ENCODE measurements around the gene PCBP1. TPM values are rescaled to one million over a fixed set of nuclear protein-coding genes. Genes with fewer than 3 reads are reported as not detected.
"Not testable (repeated sequence)": the region's sequence is repeated elsewhere in the genome, so short reads cannot be mapped to it uniquely, and the experiment has no call there.

Gene PCBP1
- total RNA-seq, 2 experiments from 2014 or later: 417 to 450 TPM

GRCh38 chr2:70049255-70049654 is 38.0 kb upstream of the PCBP1 start:
- Mint-ChIP-seq H3K27me3 (no peaks in the 10 kb centered on the region), H3K4me1 (peaks cover 5% of the 10 kb centered on the region), H3K9me3 (ENCODE audit: low read depth) (no peaks in the 10 kb centered on the region), H3K27ac (no peak overlapping the region), H3K4me3 (no peak overlapping the region), H3K36me3 (ENCODE audit: low read depth) (peaks cover 16% of the 10 kb centered on the region)
- CTCF ChIA-PET: interaction anchor here (0.6 to 2.0 kb wide), 2 partner anchors 12 to 141 kb away, joined by 3 to 6 read pairs; no protein-coding TSS in a partner anchor
- DNase-seq: no peak
- peak; percentile 36 for ATAC-seq
- intact Hi-C loops (cut with DNase I, micrococcal nuclease): no loop called here
- POLR2A ChIA-PET: interaction anchor here (0.6 kb wide), 1 partner anchor 42 kb away, joined by 3 read pairs; no protein-coding TSS in a partner anchor

DNA sequence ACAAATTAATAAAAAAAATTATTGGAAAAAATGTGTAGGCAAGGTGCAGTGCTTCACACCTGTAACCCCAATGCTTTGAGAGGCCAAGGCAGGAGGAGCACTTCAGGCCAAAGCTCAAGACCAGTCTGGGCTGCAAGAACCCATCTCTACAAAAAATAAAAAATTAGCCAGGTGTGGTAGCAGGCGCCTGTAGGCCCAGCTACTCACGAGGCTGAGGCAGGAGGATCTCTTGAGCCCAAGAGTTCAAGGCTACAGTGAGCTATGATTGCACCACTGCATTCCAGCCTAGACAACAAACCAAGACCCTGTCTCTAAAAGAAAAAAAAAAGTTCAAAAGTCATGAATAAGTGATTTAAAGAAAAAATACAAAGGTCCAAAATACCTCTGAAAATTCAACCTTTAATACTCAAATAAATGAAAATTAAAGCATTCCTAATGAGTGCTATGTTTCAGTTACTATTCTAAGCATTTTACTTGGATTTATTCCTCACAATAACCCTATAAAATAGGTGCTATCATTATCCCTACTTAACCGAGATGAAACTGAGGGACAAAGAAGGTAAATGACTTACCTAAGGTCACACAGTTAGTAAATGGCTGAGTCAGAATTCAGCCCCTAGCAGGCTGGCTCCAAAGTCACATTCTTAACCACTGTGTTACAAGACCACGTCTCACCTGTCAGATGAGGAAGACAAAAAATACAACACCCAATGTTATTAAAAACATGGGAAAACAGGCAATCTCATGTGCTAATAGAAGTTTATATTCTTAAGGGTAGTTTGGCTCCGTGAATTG is 36.4 kb upstream of the PCBP1 start:
- H3K27me3 Mint-ChIP-seq: no peaks in the 10 kb centered on the region
- H3K36me3 Mint-ChIP-seq (ENCODE audit: low read depth): peaks cover 19% of the 10 kb centered on the region
- ChIA-PET POLR2A (interaction anchor here (0.6 kb wide), 1 partner anchor 53 kb away, joined by 5 read pairs; no protein-coding TSS in a partner anchor), CTCF (interaction anchor here (1.3 to 2.0 kb wide), 2 partner anchors 10 to 13 kb away, joined by 3 to 6 read pairs; no protein-coding TSS in a partner anchor)
- no peaks in the 10 kb centered on the region for H3K9me3 Mint-ChIP-seq (ENCODE audit: low read depth)
- peaks cover 4% of the 10 kb centered on the region for H3K4me1 Mint-ChIP-seq
- H3K27ac Mint-ChIP-seq: no peak overlapping the region
- ATAC-seq (no peak), DNase-seq (no peak)
- intact Hi-C loops (cut with DNase I, micrococcal nuclease): no loop called here
- H3K4me3 Mint-ChIP-seq: no peak overlapping the region

DNA sequence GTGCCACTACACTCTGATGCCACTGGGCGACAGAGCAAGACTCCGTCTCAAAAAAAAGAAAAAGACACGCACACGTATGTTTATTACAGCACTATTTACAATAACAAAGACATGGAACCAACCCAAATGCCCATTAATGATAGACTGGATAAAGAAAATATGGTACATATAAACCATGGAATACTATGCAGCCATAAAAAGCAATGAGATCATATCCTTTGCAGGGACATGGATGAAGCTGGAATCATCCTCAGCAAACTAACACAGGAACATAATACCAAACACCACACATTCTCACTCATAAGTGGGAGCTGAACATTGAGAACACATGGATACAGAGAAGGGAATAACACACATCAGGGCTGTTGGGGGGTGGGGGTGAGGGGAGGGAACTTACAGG is 32.0 kb upstream of the PCBP1 start:
- ATAC-seq; H3K4me1 Mint-ChIP-seq; POLR2A ChIA-PET; DNase-seq; H3K27ac Mint-ChIP-seq; H3K4me3 Mint-ChIP-seq; intact Hi-C loops (cut with DNase I, micrococcal nuclease); H3K27me3 Mint-ChIP-seq; H3K9me3 Mint-ChIP-seq (ENCODE audit: low read depth); CTCF ChIA-PET: not testable (repeated sequence)
- H3K36me3 Mint-ChIP-seq (ENCODE audit: low read depth): peaks cover 23% of the 10 kb centered on the region

DNA sequence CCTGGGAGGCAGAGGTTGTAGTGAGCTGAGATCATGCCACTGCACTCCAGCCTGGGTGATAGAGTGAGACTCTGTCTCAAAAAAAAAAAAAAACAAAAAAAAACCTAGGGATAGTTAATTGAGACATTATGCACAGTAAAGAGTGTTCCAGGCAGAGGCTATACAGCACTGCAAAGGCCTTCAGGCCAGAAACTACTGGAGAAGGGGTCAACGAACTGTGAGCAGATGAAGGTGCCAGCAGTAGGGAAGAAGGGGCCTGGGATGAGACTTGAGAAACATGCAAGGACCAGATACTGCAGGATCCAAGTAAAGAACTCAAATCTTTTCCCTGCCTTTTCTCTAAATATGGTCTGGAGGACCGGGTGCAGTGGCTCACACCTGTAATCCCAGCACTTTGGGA is 26.0 kb upstream of the PCBP1 start:
- DNase-seq (no peak), ATAC-seq (no peak)
- intact Hi-C loops (cut with DNase I, micrococcal nuclease): no loop called here
- no peaks in the 10 kb centered on the region for H3K4me1 Mint-ChIP-seq
- CTCF ChIA-PET: interaction anchor here (0.6 to 0.8 kb wide), 2 partner anchors 15 to 217 kb away, joined by 3 read pairs; no protein-coding TSS in a partner anchor
- H3K4me3 Mint-ChIP-seq: no peak overlapping the region
- H3K36me3 Mint-ChIP-seq (ENCODE audit: low read depth): peaks cover 23% of the 10 kb centered on the region
- H3K9me3 Mint-ChIP-seq (ENCODE audit: low read depth): no peaks in the 10 kb centered on the region
- no peak overlapping the region for H3K27ac Mint-ChIP-seq
- POLR2A ChIA-PET: no interaction called here
- H3K27me3 Mint-ChIP-seq: no peaks in the 10 kb centered on the region

DNA sequence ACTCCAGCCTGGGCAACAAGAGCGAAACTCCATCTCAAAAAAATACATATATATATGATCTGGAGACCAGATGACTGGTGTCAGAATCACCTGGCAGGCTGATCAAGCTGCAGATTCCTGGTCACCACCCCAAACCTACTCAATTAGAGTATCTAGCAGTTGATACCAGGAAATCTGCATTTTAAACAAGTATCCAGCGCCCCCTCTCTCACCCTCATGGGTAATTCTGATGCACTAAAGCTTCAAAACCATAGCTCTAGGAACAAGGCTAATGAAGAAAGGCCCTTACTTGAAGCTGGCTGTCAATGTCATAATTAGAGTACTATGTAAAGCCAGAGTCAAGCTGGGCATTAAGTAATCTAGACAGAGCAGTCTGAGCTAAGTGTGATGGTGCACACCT is 25.0 kb upstream of the PCBP1 start:
- no peaks in the 10 kb centered on the region for H3K27me3 Mint-ChIP-seq
- H3K9me3 Mint-ChIP-seq (ENCODE audit: low read depth): no peaks in the 10 kb centered on the region
- no peak overlapping the region for H3K4me3 Mint-ChIP-seq
- H3K36me3 Mint-ChIP-seq (ENCODE audit: low read depth): peaks cover 28% of the 10 kb centered on the region
- DNase-seq: no peak
- no peak overlapping the region for H3K27ac Mint-ChIP-seq
- intact Hi-C loops (cut with DNase I, micrococcal nuclease): no loop called here
- CTCF ChIA-PET: interaction anchor here (0.8 to 1.6 kb wide), 3 partner anchors 19 to 218 kb away, joined by 3 to 6 read pairs (median 4); partner anchors contain the start of gene MXD1
- ATAC-seq: peak; percentile 39
- POLR2A ChIA-PET: interaction anchor here (0.5 to 0.7 kb wide), 3 partner anchors 148 to 558 kb away, joined by 3 to 11 read pairs (median 6); partner anchors contain the start of gene MXD1
- peaks cover 6% of the 10 kb centered on the region for H3K4me1 Mint-ChIP-seq

DNA sequence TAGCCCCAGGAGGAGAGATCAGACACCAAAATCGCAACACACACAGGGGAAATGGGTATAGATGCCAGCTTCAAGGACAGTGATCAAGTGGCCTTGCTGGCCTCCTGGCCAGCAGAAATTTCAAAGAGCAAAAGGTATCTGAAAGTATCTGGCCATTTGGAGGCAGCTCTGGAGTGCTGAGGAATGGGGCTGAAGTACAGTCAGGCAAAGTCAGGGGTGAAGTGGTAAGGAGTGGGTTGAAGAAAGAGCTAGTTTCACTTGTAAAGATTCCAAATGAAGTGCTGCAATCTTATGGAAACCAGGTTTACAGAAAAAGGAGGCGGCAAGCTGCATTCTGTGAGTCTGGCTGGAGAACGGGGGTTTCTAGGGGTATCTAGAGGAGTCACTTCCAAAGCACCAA is 19.2 kb upstream of the PCBP1 start:
- Mint-ChIP-seq H3K36me3 (ENCODE audit: low read depth) (peaks cover 30% of the 10 kb centered on the region), H3K27me3 (no peaks in the 10 kb centered on the region), H3K9me3 (ENCODE audit: low read depth) (no peaks in the 10 kb centered on the region), H3K4me1 (peaks cover 43% of the 10 kb centered on the region), H3K27ac (peak overlapping the region; percentile 94), H3K4me3 (peak overlapping the region; percentile 36)
- no peak for ATAC-seq
- ChIA-PET POLR2A (interaction anchor here (0.6 to 2.7 kb wide), 12 partner anchors 17 to 225 kb away, joined by 3 to 22 read pairs (median 6); partner anchors contain the start of genes C2orf42, MXD1, PCBP1 and SNRPG), CTCF (interaction anchor here (0.7 to 7.8 kb wide), 8 partner anchors 15 to 343 kb away, joined by 3 to 94 read pairs (median 5); partner anchors contain the start of gene MXD1)
- DNase-seq: no peak
- intact Hi-C loops (cut with DNase I, micrococcal nuclease): loop anchor here (2.0 to 5.0 kb wide), 3 partner anchors 133 to 239 kb away; partner anchors contain the start of gene GMCL1 (in 1 of the 2)

- Mint-ChIP-seq H3K36me3 (ENCODE audit: low read depth) (peaks cover 37% of the 10 kb centered on the region), H3K27me3 (no peaks in the 10 kb centered on the region), H3K27ac (peak overlapping the region; percentile 94), H3K4me1 (peaks cover 48% of the 10 kb centered on the region), H3K4me3 (peak overlapping the region; percentile 13), H3K9me3 (ENCODE audit: low read depth) (no peaks in the 10 kb centered on the region)
- DNase-seq (peak; percentile 84), ATAC-seq (peak; percentile 97)
- intact Hi-C loops (cut with DNase I, micrococcal nuclease): loop anchor here (1.0 to 5.0 kb wide), 10 partner anchors 14 to 240 kb away; partner anchors contain the start of gene GMCL1 (in 1 of the 2)
- ChIA-PET POLR2A (interaction anchor here (0.6 to 2.7 kb wide), 24 partner anchors 10 to 224 kb away, joined by 3 to 22 read pairs (median 4); partner anchors contain the start of genes C2orf42, MXD1, PCBP1 and SNRPG), CTCF (interaction anchor here (0.7 to 7.8 kb wide), 13 partner anchors 14 to 344 kb away, joined by 3 to 94 read pairs (median 4); partner anchors contain the start of genes MXD1 and SNRPG)
Observed at GRCh38 chr2:70069049-70069448, 18.2 kb upstream of the PCBP1 start.

DNA sequence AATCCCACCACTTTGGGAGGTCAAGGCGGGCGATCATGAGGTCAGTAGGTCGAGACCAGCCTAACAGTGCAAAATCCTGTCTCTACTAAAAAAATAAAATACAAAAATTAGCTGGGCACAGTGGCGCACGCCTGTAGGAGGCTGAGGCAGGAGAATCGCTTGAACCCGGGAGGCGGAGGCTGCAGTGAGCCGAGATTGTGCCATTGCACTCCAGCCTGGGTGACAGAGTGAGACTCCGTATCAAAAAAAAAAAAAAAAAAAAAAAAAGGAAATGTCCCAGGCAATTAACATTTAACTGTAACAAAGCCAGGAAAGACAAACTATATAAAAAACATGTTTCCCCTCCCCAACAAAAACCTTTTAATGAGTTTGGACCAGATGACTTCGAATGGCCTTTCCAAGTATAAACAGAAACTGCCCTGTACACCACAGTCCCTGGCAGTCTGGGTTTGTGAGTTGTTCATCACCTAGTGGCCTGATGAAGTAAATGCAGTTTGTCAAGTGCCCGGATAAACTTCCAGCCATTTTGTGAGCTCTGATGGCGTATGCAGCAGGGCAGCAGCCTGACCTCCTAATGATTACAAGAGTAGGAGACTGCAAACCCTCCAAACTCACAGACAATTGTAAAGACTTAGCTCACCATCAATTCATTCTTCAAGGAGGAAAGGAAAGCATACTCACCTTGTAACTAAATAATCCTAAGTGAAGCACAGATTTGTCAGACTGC is 16.6 kb upstream of the PCBP1 start:
- no peaks in the 10 kb centered on the region for H3K9me3 Mint-ChIP-seq (ENCODE audit: low read depth)
- intact Hi-C loops (cut with DNase I, micrococcal nuclease): loop anchor here in 1 of 2 experiments (5.0 to 10.0 kb wide), 2 partner anchors 232 to 346 kb away; partner anchors contain the start of gene FAM136A
- peaks cover 51% of the 10 kb centered on the region for H3K4me1 Mint-ChIP-seq
- DNase-seq (peak; percentile 73), ATAC-seq (peak; percentile 60)
- H3K36me3 Mint-ChIP-seq (ENCODE audit: low read depth): peaks cover 35% of the 10 kb centered on the region
- peak overlapping the region; percentile 94 for H3K27ac Mint-ChIP-seq
- CTCF ChIA-PET: interaction anchor here (0.5 to 7.8 kb wide), 22 partner anchors 12 to 223 kb away, joined by 3 to 94 read pairs (median 4); partner anchors contain the start of genes MXD1 and SNRPG
- POLR2A ChIA-PET: interaction anchor here (0.6 to 2.3 kb wide), 9 partner anchors 11 to 663 kb away, joined by 3 to 9 read pairs (median 4); partner anchors contain the start of gene MXD1
- H3K27me3 Mint-ChIP-seq: no peaks in the 10 kb centered on the region
- peak overlapping the region; percentile 48 for H3K4me3 Mint-ChIP-seq

DNA sequence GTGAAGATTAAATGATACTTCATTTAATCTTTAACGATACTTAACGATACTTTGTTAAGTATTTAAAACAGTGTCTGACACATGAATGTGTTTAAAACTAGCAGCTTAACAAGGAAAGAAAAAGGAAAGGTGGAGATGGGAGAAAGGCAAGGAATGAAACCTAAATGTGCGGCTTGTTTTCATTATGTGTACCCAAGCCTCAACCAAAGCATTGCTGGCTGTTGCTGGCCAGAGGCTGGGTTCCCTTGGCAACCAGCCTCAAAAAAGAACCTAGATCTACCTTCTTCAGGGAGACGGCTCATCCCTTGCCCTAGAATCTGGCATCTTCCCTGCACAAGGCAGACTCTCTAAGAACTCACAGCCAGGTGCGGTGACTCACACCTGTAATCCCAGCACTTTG is 13.8 kb upstream of the PCBP1 start:
- Mint-ChIP-seq H3K27ac (no peak overlapping the region), H3K36me3 (ENCODE audit: low read depth) (peaks cover 35% of the 10 kb centered on the region), H3K4me3 (no peak overlapping the region), H3K9me3 (ENCODE audit: low read depth) (no peaks in the 10 kb centered on the region), H3K4me1 (peaks cover 39% of the 10 kb centered on the region), H3K27me3 (no peaks in the 10 kb centered on the region)
- intact Hi-C loops (cut with DNase I, micrococcal nuclease): loop anchor here in 1 of 2 experiments (5.0 to 10.0 kb wide), 2 partner anchors 229 to 349 kb away; partner anchors contain the start of gene FAM136A
- ChIA-PET POLR2A (interaction anchor here (1.1 kb wide), 1 partner anchor 9 kb away, joined by 5 read pairs; no protein-coding TSS in a partner anchor), CTCF (interaction anchor here (1.3 to 7.8 kb wide), 3 partner anchors 9 to 159 kb away, joined by 4 to 94 read pairs (median 7); no protein-coding TSS in a partner anchor)
- DNase-seq: no peak
- no peak for ATAC-seq

DNA sequence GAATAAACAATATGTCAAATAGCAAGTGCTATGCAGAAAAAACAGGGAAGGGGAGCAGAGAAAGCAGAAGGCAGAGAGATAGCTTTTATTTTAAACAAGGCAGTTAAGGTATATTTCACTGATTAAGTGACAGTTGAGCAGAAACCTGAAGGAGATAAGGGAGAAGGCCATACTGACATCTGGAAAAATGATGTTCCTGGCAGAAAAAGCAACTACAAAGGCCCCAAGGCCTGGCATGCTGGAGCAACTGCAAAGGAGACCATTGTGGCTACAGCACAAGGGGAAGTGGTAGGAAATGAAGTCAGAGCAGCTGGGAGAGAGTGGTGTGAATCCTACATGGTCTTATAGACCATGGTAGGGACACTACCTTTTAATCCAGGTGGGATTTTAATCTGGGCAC is 8.9 kb upstream of the PCBP1 start:
- ATAC-seq (no peak), DNase-seq (no peak)
- H3K36me3 Mint-ChIP-seq (ENCODE audit: low read depth): peaks cover 53% of the 10 kb centered on the region
- no peak overlapping the region for H3K4me3 Mint-ChIP-seq
- no peaks in the 10 kb centered on the region for H3K27me3 Mint-ChIP-seq
- no peaks in the 10 kb centered on the region for H3K9me3 Mint-ChIP-seq (ENCODE audit: low read depth)
- intact Hi-C loops (cut with DNase I, micrococcal nuclease): loop anchor here in 1 of 2 experiments (10.0 kb wide), 1 partner anchor 354 kb away; no protein-coding TSS in a partner anchor
- peaks cover 33% of the 10 kb centered on the region for H3K4me1 Mint-ChIP-seq
- peak overlapping the region; percentile 8 for H3K27ac Mint-ChIP-seq
- POLR2A ChIA-PET: interaction anchor here (2.2 kb wide), 1 partner anchor 9 kb away, joined by 10 read pairs; no protein-coding TSS in a partner anchor
- CTCF ChIA-PET: interaction anchor here (1.1 to 8.7 kb wide), 2 partner anchors 54 to 165 kb away, joined by 3 to 43 read pairs; partner anchors contain the start of gene MXD1

Data from activated CD4-positive, alpha-beta T cell treated with anti-CD3 and anti-CD28 coated beads for 36 hours (primary cell).